GM19351 (cell line): ENCODE measurements around the gene ZMIZ1.

Experiments
- ATAC-seq: cut with Tn5 transposase; IDR thresholded peaks from one replicate; pipeline ENCODE4 v1.9.1; 2021; ENCODE audit warnings: mild to moderate bottlenecking, moderate library complexity; ENCODE audit not compliant: unreplicated experiment

Gene ZMIZ1

DNA sequence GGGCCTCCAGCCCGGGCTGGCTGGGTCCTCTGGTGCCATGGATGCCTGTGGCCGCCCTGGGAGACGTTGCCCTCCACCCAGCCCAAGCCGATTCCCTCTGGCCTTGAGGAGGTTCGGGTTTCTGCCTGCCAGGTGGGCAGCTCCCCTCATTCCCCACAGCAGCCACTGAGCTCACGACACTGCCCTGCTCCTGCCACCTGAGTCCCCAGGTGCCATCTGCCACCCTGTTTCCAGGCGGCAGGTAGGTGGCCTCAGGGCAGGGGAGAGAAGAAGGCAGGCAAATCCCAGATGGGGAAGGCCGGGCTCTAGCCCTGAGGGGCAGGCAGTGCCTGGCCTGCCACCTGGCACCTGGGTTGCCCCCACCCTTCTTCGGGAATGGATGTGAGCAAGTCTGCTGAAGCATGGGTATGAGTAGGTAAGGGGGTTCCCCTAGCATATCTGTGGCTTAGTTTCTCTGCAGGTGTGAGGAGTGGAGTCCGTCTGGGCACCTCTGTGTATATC, 186.3 kb downstream of the ZMIZ1 start:
- no peak for ATAC-seq

DNA sequence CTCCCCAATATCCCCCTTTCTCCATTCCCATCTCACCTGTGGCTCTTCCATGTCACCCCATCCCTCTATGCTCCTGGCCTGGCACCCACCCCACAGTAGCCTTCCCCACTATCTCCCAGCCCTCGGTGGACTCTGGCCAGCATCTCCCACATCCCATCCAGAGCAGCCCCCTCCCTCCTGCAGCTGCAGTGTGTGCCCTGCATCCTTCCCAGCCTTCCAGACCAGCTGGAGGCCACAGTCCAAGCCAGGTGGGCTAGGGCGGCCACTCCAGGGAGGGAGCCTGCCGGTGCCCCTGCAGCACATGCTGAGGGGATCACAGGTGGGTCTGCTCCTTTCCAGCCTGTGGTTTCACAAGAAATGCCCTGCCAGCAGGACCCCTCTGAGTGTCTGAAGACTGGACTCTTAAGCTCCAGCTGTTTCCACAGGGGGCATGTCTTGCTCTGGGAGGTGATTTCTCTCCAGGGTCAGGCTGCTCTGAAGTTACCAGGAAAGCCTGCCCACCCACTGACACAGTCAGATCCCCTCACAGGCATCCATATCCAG, 187.6 kb downstream of the ZMIZ1 start:
- ATAC-seq, result no peak

DNA sequence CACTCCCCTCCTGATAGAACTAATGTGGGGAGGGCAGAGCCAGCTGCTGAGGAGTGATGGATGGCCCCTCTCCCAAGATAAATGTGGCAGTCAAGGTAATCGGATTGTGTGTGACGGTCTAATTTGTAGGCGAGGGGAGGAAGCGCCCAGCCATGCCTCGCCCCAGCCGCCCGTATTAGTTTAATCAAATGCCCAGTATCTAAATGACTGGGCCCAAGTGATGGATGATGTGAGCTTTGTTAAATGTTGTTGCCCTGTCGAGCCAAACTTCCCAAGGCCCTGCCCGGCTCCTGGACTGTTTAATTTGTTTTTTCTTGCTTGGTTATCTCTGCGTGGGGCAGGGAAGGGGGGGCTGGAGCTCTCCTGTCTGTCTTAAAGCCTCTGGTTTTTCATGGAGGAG, 190.1 kb downstream of the ZMIZ1 start:
- ATAC-seq, result no peak

DNA sequence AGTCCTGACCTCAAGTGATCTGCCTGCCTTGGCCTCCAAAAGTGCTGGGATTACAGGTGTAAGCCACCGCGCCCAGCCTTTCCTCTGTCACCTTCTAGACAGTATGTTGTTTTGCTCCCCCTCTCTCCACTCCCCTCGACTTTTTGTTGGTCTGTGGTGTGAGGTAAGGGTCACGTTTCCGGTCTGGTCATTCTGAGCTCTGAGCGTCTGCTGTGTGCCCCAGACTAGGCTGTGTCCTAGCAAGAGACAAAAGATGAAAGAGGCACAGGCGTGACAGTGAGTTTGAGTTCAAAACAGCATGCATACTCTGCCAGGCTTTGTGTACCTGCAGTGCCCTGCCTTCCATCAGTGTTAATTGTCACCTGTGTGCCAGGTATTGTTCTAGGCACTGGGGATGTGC, 191.1 kb downstream of the ZMIZ1 start:
- ATAC-seq, result peak; percentile 50

DNA sequence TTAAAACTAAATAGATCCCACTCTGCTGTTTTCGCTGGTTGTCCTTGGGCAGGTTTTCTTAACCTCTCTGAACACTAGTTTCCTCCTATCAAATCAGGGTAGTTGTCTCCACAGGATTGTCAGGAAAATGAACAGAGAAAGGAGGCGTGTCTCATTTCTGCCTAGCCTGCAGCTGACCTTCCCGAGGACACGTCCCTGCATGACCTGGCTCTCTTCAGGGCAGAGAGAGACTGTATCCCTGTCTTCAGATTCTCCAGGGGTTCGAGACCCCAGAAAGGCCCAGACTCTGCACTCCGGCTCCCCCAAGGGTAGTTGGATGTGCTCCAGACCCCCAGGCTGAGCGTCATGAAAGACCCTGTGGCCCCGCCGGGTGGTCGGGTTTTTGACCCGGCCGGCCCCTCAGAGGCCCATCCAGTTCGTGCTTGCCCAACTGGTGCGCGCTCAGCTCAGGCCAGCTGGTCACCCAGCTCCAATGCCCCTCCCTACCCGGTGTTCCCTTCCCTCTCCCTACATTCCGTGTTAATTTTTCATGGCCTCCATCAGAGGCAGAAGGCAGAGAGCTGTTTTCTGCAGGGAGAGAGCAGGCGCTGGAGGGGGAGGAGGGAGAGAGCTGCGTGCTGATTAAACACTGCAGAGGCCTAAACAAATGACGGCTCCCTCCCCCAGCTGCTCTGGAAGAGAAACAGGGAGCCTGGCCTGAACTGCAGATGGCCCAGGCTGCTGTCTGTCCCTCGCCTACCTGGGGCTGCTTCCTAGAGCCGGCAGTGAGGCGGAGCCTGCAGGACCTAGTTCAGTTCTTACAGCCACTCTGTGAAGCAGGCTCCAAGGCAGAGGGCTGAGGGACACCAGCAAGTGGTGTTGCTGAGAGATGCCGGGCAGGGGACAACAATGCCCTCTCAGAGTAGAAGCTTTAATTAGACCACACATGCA, 192.3 kb downstream of the ZMIZ1 start:
- no peak for ATAC-seq

DNA sequence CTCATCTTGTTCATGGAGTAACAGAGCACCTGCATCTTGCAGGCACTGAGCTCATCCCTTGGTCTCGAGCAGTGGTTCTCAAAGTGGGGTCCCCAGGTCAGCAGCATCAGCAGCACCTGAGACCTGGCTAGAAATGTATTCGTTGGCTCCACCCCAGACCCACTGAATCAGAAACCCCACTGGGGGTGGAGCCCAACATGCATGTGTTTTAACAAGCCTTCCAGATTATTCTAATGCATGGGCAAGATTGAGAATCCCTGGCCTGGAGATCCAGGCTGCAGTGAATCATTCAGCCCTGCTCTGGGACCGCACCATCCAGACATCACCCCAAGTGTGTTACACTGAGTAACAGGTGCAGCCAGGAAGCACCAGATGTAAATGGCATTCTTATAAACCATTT, 193.4 kb downstream of the ZMIZ1 start:
- ATAC-seq, result no peak

DNA sequence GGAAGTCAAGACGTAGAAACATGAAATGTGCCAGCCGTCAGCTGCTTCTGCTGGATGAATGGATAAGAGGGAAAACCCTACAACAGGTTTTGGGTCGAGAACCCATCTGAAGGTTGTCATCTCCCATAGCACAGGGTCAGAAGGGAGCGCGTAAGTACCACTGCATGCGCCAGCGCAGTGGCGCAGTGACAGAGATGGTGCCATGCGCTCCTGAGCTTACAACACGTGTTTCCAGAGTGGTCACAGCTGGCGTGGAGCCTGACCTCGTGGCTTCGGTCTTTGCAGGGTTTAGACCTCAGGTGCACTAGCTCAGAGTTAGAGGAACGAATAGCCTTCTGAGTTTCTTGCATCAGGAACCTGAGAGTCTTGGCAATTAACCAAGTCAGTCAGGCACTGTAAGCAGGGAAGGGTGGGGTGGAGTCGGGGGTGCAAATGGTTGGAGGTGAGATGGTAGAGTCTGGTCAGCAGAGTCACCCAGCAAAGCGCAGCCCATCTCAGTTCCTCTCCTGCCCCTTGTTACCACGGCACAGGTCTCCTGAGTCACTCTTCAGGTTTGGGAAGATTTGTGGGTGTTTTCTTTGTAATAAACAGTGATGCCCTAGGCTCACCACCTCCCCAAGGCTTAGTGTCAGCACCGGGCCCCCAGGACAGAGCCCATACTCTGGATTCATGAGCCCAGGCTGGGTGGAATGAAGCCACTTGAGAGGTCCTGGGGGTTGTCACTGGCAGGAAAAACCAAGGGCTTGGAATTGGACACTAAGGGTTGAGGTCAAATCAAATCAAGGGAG, 194.4 kb downstream of the ZMIZ1 start:
- ATAC-seq, result no peak

DNA sequence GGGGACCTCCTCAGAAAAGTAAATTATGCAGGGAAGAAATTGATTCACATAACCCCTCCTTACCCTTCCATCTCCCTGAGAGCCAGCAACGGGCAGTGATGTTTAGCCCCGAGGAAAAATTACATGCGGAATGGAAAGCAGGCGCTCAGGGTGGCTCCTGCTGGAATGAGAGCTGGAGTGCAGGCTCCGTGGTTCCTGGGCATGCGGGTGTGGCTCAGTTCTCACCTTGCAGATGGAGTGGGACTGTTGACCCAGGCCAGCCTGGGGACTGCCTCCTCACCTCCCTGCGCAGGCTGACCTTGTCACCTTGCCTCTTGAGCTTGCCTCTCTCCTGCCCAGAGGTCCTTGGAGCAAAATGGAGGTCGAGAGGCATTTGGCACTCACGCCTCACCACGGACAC, 195.2 kb downstream of the ZMIZ1 start:
- no peak for ATAC-seq

DNA sequence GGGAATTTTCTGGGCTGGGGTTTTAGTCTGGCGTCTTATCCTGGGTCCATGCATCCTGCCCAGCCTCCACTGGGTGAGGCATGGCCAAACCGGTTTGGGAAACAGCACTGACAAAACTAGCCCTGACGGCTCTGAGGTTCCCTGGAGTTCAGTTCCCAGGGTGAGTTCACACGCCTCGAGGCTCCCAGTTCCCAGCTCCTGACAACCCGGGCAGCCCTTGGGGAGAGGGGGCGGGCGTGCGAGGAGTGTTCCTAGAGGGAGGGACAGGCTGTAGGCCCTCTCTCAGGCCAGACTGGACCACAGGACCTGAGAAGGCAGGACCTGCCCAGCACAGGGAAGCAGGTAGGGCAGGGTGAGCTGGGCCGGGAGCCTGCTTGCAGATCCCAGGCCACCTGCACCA, 196.2 kb downstream of the ZMIZ1 start:
- ATAC-seq, result no peak

DNA sequence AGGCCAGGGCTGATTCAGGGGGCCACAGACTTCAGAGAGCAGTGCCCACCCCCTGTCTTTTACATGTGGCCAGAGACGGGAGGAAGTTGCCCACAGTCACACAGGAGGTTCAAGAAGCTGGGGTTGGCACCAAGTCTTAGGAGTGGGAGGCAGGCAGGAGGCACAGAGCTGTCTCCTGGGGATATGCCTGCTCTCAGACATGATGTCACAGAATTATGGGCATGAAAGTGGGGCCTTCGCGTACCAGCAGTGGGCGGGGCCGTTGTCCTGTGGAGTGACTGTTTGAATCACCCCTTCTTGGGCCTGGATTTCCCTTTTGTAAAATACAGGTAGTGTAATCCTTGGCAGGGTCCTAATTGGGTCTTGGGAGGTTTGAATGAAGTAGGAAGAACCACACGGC, 197.3 kb downstream of the ZMIZ1 start:
- peak; percentile 27 for ATAC-seq

DNA sequence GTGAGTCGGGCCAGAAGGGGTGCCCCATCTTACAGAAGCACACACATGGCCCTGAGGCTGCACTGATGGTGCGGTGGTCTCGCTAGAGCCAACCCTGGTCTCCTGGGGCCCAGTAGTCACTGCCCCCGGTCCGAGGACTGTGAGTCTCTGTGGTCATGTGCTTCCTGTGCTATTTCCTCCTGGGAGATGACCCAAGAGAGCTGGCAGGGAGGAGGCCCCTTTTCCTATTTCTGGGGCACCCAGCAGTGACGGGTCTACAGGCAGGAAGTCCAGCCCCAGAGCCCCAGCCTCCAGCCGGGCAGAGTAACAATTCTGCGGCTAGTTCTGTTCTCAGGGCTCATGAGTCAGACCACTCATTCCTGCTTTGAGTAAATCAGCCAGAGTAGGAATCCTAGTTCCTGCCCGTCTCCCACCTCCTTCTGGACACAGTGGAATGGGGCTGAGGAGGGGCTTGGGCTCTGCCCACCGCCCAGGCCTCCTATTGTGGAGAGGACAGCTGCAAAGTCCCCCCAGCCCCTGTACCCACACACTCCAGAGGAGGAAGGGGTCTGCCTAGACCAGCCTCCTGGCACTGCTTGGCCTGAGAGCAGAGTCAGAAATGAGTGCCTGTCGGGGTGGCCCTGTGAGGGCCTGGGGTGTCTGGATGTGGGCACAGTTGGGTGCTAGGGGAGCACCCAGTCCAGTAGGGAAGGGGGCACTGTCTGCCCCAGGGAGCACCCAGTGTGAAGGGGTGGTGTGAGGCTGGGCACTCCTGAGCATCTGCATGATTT, 198.0 kb downstream of the ZMIZ1 start:
- ATAC-seq, result peak; percentile 77

DNA sequence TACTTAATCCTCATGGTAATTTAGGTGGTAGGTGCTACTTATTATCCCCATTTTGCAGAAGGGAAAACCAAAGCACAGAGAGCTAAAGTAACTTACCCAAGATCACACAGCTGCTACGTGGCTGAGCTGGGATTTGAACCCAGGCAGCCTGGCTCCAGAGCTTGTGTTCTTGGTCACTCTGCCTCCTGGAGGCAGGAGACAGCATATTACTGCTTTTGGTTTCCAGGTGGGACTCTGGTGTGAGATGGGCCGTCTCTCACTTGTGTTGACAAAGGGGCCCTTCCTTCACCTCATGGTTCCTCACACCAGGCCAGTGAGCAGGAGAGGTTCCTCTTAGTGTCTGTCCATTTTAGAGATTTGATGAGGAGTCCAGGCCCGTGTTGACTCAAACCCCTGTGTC, 198.7 kb downstream of the ZMIZ1 start:
- ATAC-seq, result peak; percentile 17

DNA sequence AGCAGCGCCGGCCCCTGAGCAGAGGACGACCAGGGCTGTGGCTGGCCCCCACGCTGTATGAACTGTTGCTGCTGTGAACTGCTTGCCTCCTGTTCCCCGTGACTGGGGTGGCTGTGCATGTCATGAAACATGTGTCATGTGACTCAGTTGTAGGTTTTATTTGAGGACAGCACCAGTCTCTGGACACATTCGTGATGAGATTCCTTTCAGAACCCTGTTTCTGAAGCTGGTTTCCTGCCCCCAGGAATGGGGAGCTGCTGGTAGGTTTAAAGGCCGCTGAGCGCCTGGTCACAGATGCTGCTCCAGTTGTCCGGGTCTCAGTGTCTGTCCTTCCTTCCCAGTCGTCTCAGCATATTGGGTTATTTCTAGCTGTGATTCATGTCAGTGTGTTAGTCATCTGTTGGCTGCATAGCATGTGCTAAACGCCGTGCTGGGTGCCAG, 199.4 kb downstream of the ZMIZ1 start:
- no peak for ATAC-seq

DNA sequence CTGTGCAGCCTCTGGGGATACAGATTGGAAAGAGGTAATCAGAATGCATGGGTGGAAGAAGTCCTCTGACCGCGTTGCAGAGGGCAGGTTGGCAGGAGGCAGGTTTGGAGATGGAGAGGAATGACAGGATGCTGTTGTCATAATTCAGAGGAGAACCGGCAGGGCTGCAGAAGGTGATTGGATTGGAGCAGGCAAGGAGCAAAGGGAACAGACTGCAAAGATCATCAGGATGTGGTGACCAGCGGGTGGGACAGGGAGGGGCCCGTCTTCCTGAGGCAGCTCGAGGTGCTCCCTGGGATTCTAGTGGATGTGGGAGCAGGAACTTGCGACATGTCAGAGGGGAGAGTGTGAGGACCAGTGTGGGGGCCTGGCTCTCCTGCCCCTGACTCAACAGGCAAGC, 200.0 kb downstream of the ZMIZ1 start:
- ATAC-seq, result no peak

DNA sequence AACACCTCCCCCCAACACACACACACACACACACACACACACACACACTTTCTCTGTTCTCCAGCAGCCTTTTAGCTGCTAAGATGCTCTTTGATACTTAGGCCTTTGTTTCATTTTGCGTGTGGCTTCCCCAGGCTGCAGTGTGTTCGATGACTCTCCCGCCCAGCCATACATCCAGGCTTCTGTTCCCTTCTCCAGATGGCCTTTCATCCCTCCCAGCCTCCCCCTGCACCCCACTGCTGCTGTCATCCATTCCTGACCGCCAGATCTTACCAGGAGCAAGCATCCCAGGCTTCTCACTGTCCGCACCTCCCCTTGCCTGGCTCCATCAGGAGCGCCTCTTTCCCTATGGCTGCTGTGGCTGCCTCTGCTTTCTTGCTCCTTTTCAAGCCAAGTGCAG, 200.7 kb downstream of the ZMIZ1 start:
- ATAC-seq, result no peak

DNA sequence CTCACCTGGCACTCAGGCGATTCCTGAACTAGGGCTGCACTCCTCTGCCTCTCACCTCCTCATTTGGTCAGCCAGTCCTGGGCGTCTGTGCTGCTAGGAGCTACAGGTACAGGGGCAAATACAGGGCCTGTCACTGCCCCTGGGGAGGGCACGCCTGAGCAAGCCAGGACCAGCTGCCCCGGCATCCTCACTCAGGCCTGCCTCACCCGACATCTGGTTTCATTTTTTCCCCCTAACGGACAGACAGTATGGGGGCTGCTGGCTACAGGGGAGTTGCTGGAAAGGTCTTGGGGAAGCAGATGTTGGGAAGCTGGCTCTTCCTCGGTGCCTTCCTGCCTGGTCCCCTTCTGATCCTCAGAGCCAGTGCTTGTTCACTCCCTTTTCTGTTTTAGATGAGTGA, 201.2 kb downstream of the ZMIZ1 start:
- ATAC-seq, result no peak

DNA sequence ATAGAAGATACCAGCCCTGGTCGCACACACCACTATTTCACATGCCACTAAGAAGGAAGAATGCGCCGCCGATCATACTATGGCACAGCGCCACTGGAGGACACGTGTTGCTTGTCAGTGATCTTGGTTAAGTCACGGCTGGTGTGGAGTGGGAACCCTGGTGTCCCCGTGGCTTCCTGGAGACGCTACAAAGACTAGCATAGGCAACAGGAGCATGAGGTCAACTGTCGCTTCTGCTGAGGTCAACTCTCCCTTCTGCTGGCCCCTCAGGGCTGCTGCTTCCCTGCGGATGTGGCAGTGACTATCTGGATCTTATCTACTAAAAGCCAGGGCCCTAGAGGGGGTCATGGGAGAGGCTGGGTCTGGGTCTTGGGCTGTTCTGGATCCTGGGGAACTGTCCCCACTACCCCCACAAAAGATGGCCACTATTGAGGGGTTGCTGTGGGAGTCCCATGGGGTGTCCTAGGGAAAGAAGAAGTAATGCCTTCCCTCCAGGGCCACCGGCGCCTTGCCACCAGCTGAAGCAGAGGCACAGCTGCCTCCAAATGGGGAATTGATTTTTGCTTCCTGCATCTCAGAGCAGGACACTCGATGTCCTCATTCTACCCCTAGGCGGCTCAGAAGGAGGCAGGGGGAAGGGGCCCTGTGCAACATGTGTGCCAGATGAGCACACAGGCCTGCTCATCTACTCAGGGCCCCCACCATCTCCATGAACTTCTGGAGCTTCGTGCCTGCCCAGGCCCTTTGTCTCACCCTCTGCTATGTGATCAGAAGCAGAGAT, 201.9 kb downstream of the ZMIZ1 start:
- ATAC-seq, result no peak

DNA sequence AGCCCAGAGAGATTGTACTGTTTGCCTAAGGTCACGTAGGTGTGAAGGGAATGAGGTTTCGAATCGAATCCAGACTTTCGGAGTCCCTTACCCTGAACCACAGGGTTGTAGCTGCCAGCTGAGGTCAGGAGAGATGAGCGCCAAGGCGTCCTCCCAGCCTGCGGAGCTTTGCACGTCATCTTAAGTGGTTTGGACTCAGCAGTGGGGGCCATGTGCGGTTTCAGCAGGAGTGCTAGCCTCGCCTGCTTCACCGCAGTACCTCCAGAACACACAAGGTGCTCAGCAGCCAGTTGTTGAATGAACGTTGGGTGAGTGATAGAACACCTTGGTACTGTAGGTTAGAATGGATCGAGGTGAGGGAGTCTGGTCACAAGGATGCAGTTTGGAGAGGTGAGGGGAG, 203.6 kb downstream of the ZMIZ1 start:
- ATAC-seq, result no peak

DNA sequence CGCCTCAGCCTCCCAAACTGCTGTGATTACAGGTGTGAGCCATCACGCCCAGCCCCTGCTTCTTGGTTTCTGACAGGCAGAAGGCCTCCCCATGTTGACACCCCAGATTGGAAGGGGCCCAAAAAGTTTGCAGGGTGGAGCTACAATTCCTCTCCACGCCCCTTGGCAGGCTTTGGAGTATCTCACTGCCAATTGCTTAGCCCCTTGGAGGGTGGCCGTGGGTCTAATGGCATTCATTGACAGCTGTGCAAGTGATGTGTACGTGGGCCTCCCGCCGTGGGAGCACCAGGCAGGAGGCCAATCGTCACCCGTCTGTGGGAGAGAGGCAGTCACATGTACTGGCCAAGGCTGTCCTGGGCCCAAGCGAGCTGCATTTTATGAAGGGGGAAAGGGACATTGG, 204.8 kb downstream of the ZMIZ1 start:
- no peak for ATAC-seq
